ENCODE data around the gene SAMD11.

Gene SAMD11

GRCh38 chr1:933603-933940, 9.8 kb downstream of the SAMD11 start:
- DNase-seq = no peak

GRCh38 chr1:934991-935750, 11.4 kb downstream of the SAMD11 start:
- DNase-seq = no peak

- DNase-seq = no peak
Measured at GRCh38 chr1:935751-936231, 12.1 kb downstream of the SAMD11 start.

GRCh38 chr1:936348-937264, 12.9 kb downstream of the SAMD11 start:
- no peak for DNase-seq

- DNase-seq = no peak
Measured at GRCh38 chr1:937521-937920, 13.8 kb downstream of the SAMD11 start.

- no peak for DNase-seq
Measured at GRCh38 chr1:938088-938683, 14.5 kb downstream of the SAMD11 start.

- DNase-seq = no peak
Measured at GRCh38 chr1:938711-939489, 15.2 kb downstream of the SAMD11 start.

GRCh38 chr1:939511-940106, 15.9 kb downstream of the SAMD11 start:
- DNase-seq = no peak

- DNase-seq = no peak
Measured at GRCh38 chr1:940107-941014, 16.6 kb downstream of the SAMD11 start.

- DNase-seq = no peak
Measured at GRCh38 chr1:941015-941587, 17.4 kb downstream of the SAMD11 start.

GRCh38 chr1:941588-942383, 18.1 kb downstream of the SAMD11 start:
- no peak for DNase-seq

GRCh38 chr1:942411-942821, 18.7 kb downstream of the SAMD11 start:
- no peak for DNase-seq

- DNase-seq = no peak
Measured at GRCh38 chr1:942864-943533, 19.3 kb downstream of the SAMD11 start.

GRCh38 chr1:943545-944340, 20.0 kb downstream of the SAMD11 start:
- DNase-seq = no peak

- no peak for DNase-seq
Measured at GRCh38 chr1:944341-945325, 20.9 kb downstream of the SAMD11 start.

GRCh38 chr1:945688-946556, 22.2 kb downstream of the SAMD11 start:
- no peak for DNase-seq

Measured in cortex of kidney (tissue), 1 donor.